Measurements from ENCODE around the gene OR8D2.

- TF ChIP-seq GATA3 (IDR thresholded peaks at IDR 0.05; ENCODE audit: low read depth, low read length), result no peak
- TF ChIP-seq GATA2 (IDR thresholded peaks at IDR 0.05; ENCODE audit: low read depth, low read length), result no peak
These were observed 26.4 kb upstream of the OR8D2 start for GRCh38 chr11:124346311-124346955.

Measured in SH-SY5Y (cell line).